GM12878 (cell line): ENCODE results near the gene PROB1. TPM values are rescaled to one million over a fixed set of nuclear protein-coding genes. Genes with fewer than 3 reads are reported as not detected.

Experiments used
- ATAC-seq: fragments of 200-7000 bp; cut with Tn5 transposase; 3 replicates; pipeline ENCODE4 v1.9.1; 2020; ENCODE audit warnings: mild to moderate bottlenecking, moderate library complexity
- BruUV-seq: library from RNA; stranded (reverse); fragments of 400-500 nt; replicated peaks from 2 replicates; lab custom pipeline; 2021; lab: Mats Ljungman, UMichigan
- CTCF ChIA-PET: fragments of 300-600 bp; sonication (Branson Sonifier 250); formaldehyde crosslinking; extraction: SDS; loops from one replicate; lab custom pipeline; 2021; ENCODE audit warnings: inconsistent platforms; lab: Yijun Ruan, JAX
- POLR2A ChIA-PET: fragments of 350-600 bp; formaldehyde crosslinking; extraction: SDS; loops from one replicate; lab custom pipeline; 2021; ENCODE audit warnings: inconsistent platforms; lab: Charles Lee
- RAD21 ChIA-PET: fragments of 300-600 bp; sonication (Branson Sonifier 250); formaldehyde crosslinking; loops from one replicate; lab custom pipeline; 2023; ENCODE audit warnings: antibody characterized with exemption; ENCODE audit not compliant: unreplicated experiment; lab: Charles Lee
- SMC1A ChIA-PET: fragments of 300-600 bp; sonication (Branson Sonifier 250); formaldehyde crosslinking; loops from one replicate; lab custom pipeline; 2023; ENCODE audit not compliant: unreplicated experiment, uncharacterized antibody; lab: Charles Lee
- DNase-seq: peaks from one replicate; pipeline ENCODE4 v3.0.0-alpha.2; 2011; ENCODE audit warnings: low read depth, low spot score
- FAIRE-seq: peaks from 3 replicates; lab custom pipeline; 2011; peaks lifted over from hg19 to GRCh38; lab: Jason Lieb, UNC
- H2AFZ ChIP-seq: 2 replicates; pipeline ENCODE4 v1.6.0; 2011; ENCODE audit warnings: low read depth, low read length, control low read depth; ENCODE audit not compliant: control insufficient read depth
- H3K27ac ChIP-seq: 2 replicates; pipeline ENCODE4 v1.5.1; 2011; ENCODE audit warnings: control low read depth; ENCODE audit not compliant: control insufficient read depth, insufficient read depth
- H3K27me3 ChIP-seq, 2 experiments: replicated peaks in 1 of 2; 2 replicates each; pipeline versions ENCODE4 v1.6.0 to v1.6.1; 2011; ENCODE audit warnings: low read length in 1 of 2; ENCODE audit not compliant: control insufficient read depth in 2 of 2, insufficient read depth in 2 of 2
- H3K36me3 ChIP-seq, 2 experiments: 2 replicates each; pipeline ENCODE4 v1.5.1; 2011; ENCODE audit warnings: low read length in 1 of 2; ENCODE audit not compliant: control insufficient read depth in 2 of 2, insufficient read depth in 2 of 2
- H3K4me1 ChIP-seq: 2 replicates; pipeline ENCODE4 v1.6.1; 2011; ENCODE audit warnings: mild to moderate bottlenecking, low read length, moderate library complexity, mixed read lengths; ENCODE audit not compliant: control insufficient read depth, insufficient read depth
- H3K4me2 ChIP-seq: 2 replicates; pipeline ENCODE4 v1.6.0; 2011; ENCODE audit warnings: control low read depth; ENCODE audit not compliant: control insufficient read depth, insufficient read depth
- H3K4me3 ChIP-seq: fragments of 200-600 bp; sonication (generic); 2 replicates; pipeline ENCODE4 v1.5.1; 2016
- H3K79me2 ChIP-seq: 2 replicates; pipeline ENCODE4 v1.6.0; 2011; ENCODE audit warnings: low read length; ENCODE audit not compliant: control insufficient read depth, insufficient read depth
- H3K9ac ChIP-seq: 2 replicates; pipeline ENCODE4 v1.8.0; 2011; ENCODE audit warnings: low read length, control low read depth, mixed read lengths; ENCODE audit not compliant: control insufficient read depth, insufficient read depth
- H3K9me3 ChIP-seq: replicated peaks from 3 replicates; pipeline ENCODE4 v1.5.1; 2011; ENCODE audit warnings: mild to moderate bottlenecking, low read length; ENCODE audit not compliant: control insufficient read depth, insufficient read depth
- H4K20me1 ChIP-seq: 2 replicates; pipeline ENCODE4 v1.6.0; 2011; ENCODE audit not compliant: control insufficient read depth, insufficient read depth
- HDAC6 ChIP-seq: fragments of 200-600 bp; sonication (generic); IDR thresholded peaks from one replicate; pipeline ENCODE4 v1.8.0; 2017; ENCODE audit warnings: antibody characterized with exemption; ENCODE audit not compliant: unreplicated experiment
- NFIC ChIP-seq: IDR thresholded peaks from 2 replicates; pipeline ENCODE4 v1.6.1; 2012; ENCODE audit warnings: low read depth, mild to moderate bottlenecking, inconsistent platforms, low read length, moderate library complexity
- NFYB ChIP-seq: IDR thresholded peaks from 2 replicates; pipeline ENCODE4 v1.6.1; 2011; ENCODE audit warnings: low read depth, mild to moderate bottlenecking, low read length, improper control_type of control experiment, moderate library complexity; ENCODE audit not compliant: insufficient read depth
- NRF1 ChIP-seq: conservative IDR thresholded peaks from 2 replicates; pipeline ENCODE4 v1.6.1; 2011; ENCODE audit warnings: mild to moderate bottlenecking, low read depth, low read length, improper control_type of control experiment
- RCOR1 ChIP-seq: conservative IDR thresholded peaks from 2 replicates; pipeline ENCODE4 v1.6.1; 2012; ENCODE audit warnings: low read depth, low read length, improper control_type of control experiment
- RELB ChIP-seq: fragments of 450-650 bp; IDR thresholded peaks from 2 replicates; pipeline ENCODE4 v1.6.1; 2017; ENCODE audit warnings: low read depth, mild to moderate bottlenecking, moderate library complexity
- SPI1 ChIP-seq: IDR thresholded peaks from 2 replicates; pipeline ENCODE4 v1.6.1; 2011; ENCODE audit warnings: low read depth, mild to moderate bottlenecking, low read length, moderate library complexity, borderline replicate concordance; ENCODE audit not compliant: insufficient read depth
- SREBF1 ChIP-seq: IDR thresholded peaks from 2 replicates; pipeline ENCODE4 v1.6.1; 2012; ENCODE audit warnings: mild to moderate bottlenecking, low read length
- STAT3 ChIP-seq: IDR thresholded peaks from 2 replicates; pipeline ENCODE4 v1.6.1; 2011; ENCODE audit warnings: low read depth, low read length, improper control_type of control experiment
- TARDBP ChIP-seq: IDR thresholded peaks from 2 replicates; pipeline ENCODE4 v1.6.1; 2016; ENCODE audit warnings: borderline replicate concordance
- TCF3 ChIP-seq: IDR thresholded peaks from 2 replicates; pipeline ENCODE4 v1.6.1; 2012; ENCODE audit warnings: low read depth, mild to moderate bottlenecking, low read length, borderline replicate concordance; ENCODE audit not compliant: insufficient read depth
- ZBTB11 ChIP-seq: fragments of 450-650 bp; formaldehyde crosslinking; IDR thresholded peaks from 2 replicates; pipeline ENCODE4 v1.5.0; 2022; ENCODE audit warnings: mild to moderate bottlenecking, missing genetic modification characterization
- WGBS: methylation state at CpG from one replicate; pipeline ENCODE4 v1.1.6; 2016; ENCODE audit warnings: low lambda C conversion rate; ENCODE audit not compliant: insufficient replicate concordance, insufficient coverage; ENCODE audit errors: missing lambda C conversion rate; 5-methylcytosine and 5-hydroxymethylcytosine counted together
- in situ Hi-C: fragments of 300-500 bp; cut with MboI; formaldehyde crosslinking; loops from 9 replicates; pipeline ENCODE4 v1.14.3; 2018; ENCODE audit warnings: mixed read lengths
- intact Hi-C: fragments of 100-400 bp; cut with micrococcal nuclease; formaldehyde crosslinking; loops from one replicate; pipeline ENCODE4 v1.14.2; 2022; ENCODE audit not compliant: unreplicated experiment
- polyA plus RNA-seq, 11 experiments: library from polyadenylated mRNA; depleted of rRNA in 4 of 11; unstranded in 6 of 11; stranded (reverse) in 5 of 11; fragments of >200 nt; fragmentation: Nextera tagmentation in 4 of 11; fragmentation: Illumina TruSeq in 1 of 11; extraction: Ambion mirVana in 4 of 11; extraction: Trizol in 1 of 11; gene quantifications; 1 replicate in 1 of 11; 2 replicates in 10 of 11; pipeline versions ENCODE4 v1.2.1 to v1.2.3, GENCODE V29; 2011 to 2016; ENCODE audit warnings: inconsistent platforms in 2 of 11, missing spikeins in 2 of 11, low read depth in 1 of 11
- total RNA-seq, 4 experiments: library from RNA; depleted of rRNA in 3 of 4; stranded (reverse); fragments of >200 nt in 3 of 4; fragmentation: Illumina TruSeq in 1 of 4; extraction: Trizol in 1 of 4; gene quantifications; 2 replicates each; pipeline versions ENCODE4 v1.2.1 to v1.2.3, GENCODE V29; 2013 to 2021

The PROB1 gene
- total and polyA plus RNA-seq, 10 of the 15 experiments (the other 5 are each of a cell fraction or from before 2014, with no cell fraction given): 0.14 to 8.1 (median 2.9) TPM

GRCh38 chr5:139413153-139413552, 18.2 kb upstream of the PROB1 start (continued):
- no peak for TF ChIP-seq NRF1

GRCh38 chr5:139410993-139411828, 16.3 kb upstream of the PROB1 start:
- no peaks in the 10 kb centered on the region for H3K27me3 ChIP-seq
- ATAC-seq: no peak
- TF ChIP-seq TARDBP (no peak), SPI1 (no peak), SREBF1 (no peak), RCOR1 (no peak), RELB (no peak), ZBTB11 (CRISPR knock-in tag) (no peak), HDAC6 (no peak), NFYB (no peak), STAT3 (no peak), TCF3 (no peak), NFIC (no peak)
- ChIA-PET POLR2A (interaction anchor here (0.7 to 2.8 kb wide), 6 partner anchors 9 to 241 kb away, joined by 3 to 7 read pairs (median 3); no protein-coding TSS in a partner anchor), SMC1A (interaction anchor here (0.6 to 1.6 kb wide), 9 partner anchors 10 to 138 kb away, joined by 3 to 8 read pairs (median 4); no protein-coding TSS in a partner anchor), CTCF (interaction anchor here (1.3 to 3.1 kb wide), 4 partner anchors 9 to 202 kb away, joined by 5 to 18 read pairs (median 8); no protein-coding TSS in a partner anchor), RAD21 (no interaction called here)
- no peaks in the 10 kb centered on the region for H4K20me1 ChIP-seq
- H3K79me2 ChIP-seq: no peaks in the 10 kb centered on the region
- no TSS peak for BruUV-seq
- 77% methylated on average over 17 of the region's 17 CpGs for WGBS
- H3K27ac ChIP-seq: no peak overlapping the region
- H3K36me3 ChIP-seq: no peaks in the 10 kb centered on the region
- no peak overlapping the region for H3K4me2 ChIP-seq
- no peak overlapping the region for H3K4me3 ChIP-seq
- no peak for FAIRE-seq
- H3K9me3 ChIP-seq: no peaks in the 10 kb centered on the region
- intact Hi-C loops: no loop called here
- no peak overlapping the region for H2AFZ ChIP-seq
- no peak overlapping the region for H3K9ac ChIP-seq
- H3K4me1 ChIP-seq: peaks cover 30% of the 10 kb centered on the region
- no peak for DNase-seq
- in situ Hi-C loops: no loop called here
